ENCODE data around the gene TXNDC2.

TXNDC2 gene

GRCh38 chr18:9876212-9876866 lies 9.4 kb upstream of the TXNDC2 start:
- H3K4me1 ChIP-seq (ENCODE audit: low read length) = no peaks in the 10 kb centered on the region
- no peak overlapping the region for H3K9ac ChIP-seq (ENCODE audit: low read length)
- no peak overlapping the region for H3K4me3 ChIP-seq (ENCODE audit: low read length)
- H2AFZ ChIP-seq (ENCODE audit: low read depth, low read length) = no peak overlapping the region
- no peak overlapping the region for H3K4me2 ChIP-seq (ENCODE audit: low read length)
- H3K27me3 ChIP-seq (ENCODE audit: low read depth, low read length) = peaks cover 3% of the 10 kb centered on the region; the same call in 1 of the 2 replicates
- TF ChIP-seq CTCF (IDR thresholded peaks at IDR 0.05; ENCODE audit: low read depth, low read length) = no peak
- no peak for TF ChIP-seq EZH2phosphoT487 (IDR thresholded peaks at IDR 0.05; ENCODE audit: low read depth)
- H3K36me3 ChIP-seq (replicated peaks; ENCODE audit: low read depth, low read length) = no peaks in the 10 kb centered on the region
- H3K79me2 ChIP-seq (ENCODE audit: low read length) = no peaks in the 10 kb centered on the region
- H3K9me3 ChIP-seq (ENCODE audit: insufficient read depth, low read length) = no peaks in the 10 kb centered on the region
- no peak overlapping the region for H3K27ac ChIP-seq (ENCODE audit: low read length)
- no peaks in the 10 kb centered on the region for H4K20me1 ChIP-seq (ENCODE audit: insufficient read depth, low read length)

GRCh38 chr18:9876867-9877654 lies 8.7 kb upstream of the TXNDC2 start:
- H3K79me2 ChIP-seq (ENCODE audit: low read length) = no peaks in the 10 kb centered on the region
- H3K4me2 ChIP-seq (ENCODE audit: low read length) = no peak overlapping the region
- no peaks in the 10 kb centered on the region for H4K20me1 ChIP-seq (ENCODE audit: insufficient read depth, low read length)
- no peak overlapping the region for H3K9ac ChIP-seq (ENCODE audit: low read length)
- TF ChIP-seq CTCF (IDR thresholded peaks at IDR 0.05; ENCODE audit: low read depth, low read length) (no peak), EZH2phosphoT487 (IDR thresholded peaks at IDR 0.05; ENCODE audit: low read depth) (no peak)
- H3K9me3 ChIP-seq (ENCODE audit: insufficient read depth, low read length) = no peaks in the 10 kb centered on the region
- no peaks in the 10 kb centered on the region for H3K36me3 ChIP-seq (replicated peaks; ENCODE audit: low read depth, low read length)
- H3K4me1 ChIP-seq (ENCODE audit: low read length) = no peaks in the 10 kb centered on the region
- no peak overlapping the region for H2AFZ ChIP-seq (ENCODE audit: low read depth, low read length)
- no peak overlapping the region for H3K4me3 ChIP-seq (ENCODE audit: low read length)
- peaks cover 3% of the 10 kb centered on the region; the same call in 1 of the 2 replicates for H3K27me3 ChIP-seq (ENCODE audit: low read depth, low read length)
- no peak overlapping the region for H3K27ac ChIP-seq (ENCODE audit: low read length)

GRCh38 chr18:9877655-9878014 lies 8.1 kb upstream of the TXNDC2 start:
- Histone ChIP-seq H3K4me2 (ENCODE audit: low read length) (no peak overlapping the region), H3K27ac (ENCODE audit: low read length) (no peak overlapping the region), H3K4me1 (ENCODE audit: low read length) (no peaks in the 10 kb centered on the region), H2AFZ (ENCODE audit: low read depth, low read length) (no peak overlapping the region), H3K36me3 (replicated peaks; ENCODE audit: low read depth, low read length) (no peaks in the 10 kb centered on the region), H3K27me3 (ENCODE audit: low read depth, low read length) (peaks cover 3% of the 10 kb centered on the region; the same call in 1 of the 2 replicates), H3K9me3 (ENCODE audit: insufficient read depth, low read length) (no peaks in the 10 kb centered on the region), H3K9ac (ENCODE audit: low read length) (no peak overlapping the region), H3K4me3 (ENCODE audit: low read length) (no peak overlapping the region), H3K79me2 (ENCODE audit: low read length) (no peaks in the 10 kb centered on the region), H4K20me1 (ENCODE audit: insufficient read depth, low read length) (no peaks in the 10 kb centered on the region)
- TF ChIP-seq CTCF (IDR thresholded peaks at IDR 0.05; ENCODE audit: low read depth, low read length) = no peak
- no peak for TF ChIP-seq EZH2phosphoT487 (IDR thresholded peaks at IDR 0.05; ENCODE audit: low read depth)

GRCh38 chr18:9878095-9878494 lies 7.7 kb upstream of the TXNDC2 start:
- no peaks in the 10 kb centered on the region for H4K20me1 ChIP-seq (ENCODE audit: insufficient read depth, low read length)
- no peaks in the 10 kb centered on the region for H3K36me3 ChIP-seq (replicated peaks; ENCODE audit: low read depth, low read length)
- H3K9me3 ChIP-seq (ENCODE audit: insufficient read depth, low read length) = no peaks in the 10 kb centered on the region
- H3K4me3 ChIP-seq (ENCODE audit: low read length) = no peak overlapping the region
- H3K9ac ChIP-seq (ENCODE audit: low read length) = no peak overlapping the region
- TF ChIP-seq CTCF (IDR thresholded peaks at IDR 0.05; ENCODE audit: low read depth, low read length) (no peak), EZH2phosphoT487 (IDR thresholded peaks at IDR 0.05; ENCODE audit: low read depth) (no peak)
- H3K27me3 ChIP-seq (ENCODE audit: low read depth, low read length) = peaks cover 3% of the 10 kb centered on the region; the same call in 1 of the 2 replicates
- H3K4me2 ChIP-seq (ENCODE audit: low read length) = no peak overlapping the region
- no peak overlapping the region for H2AFZ ChIP-seq (ENCODE audit: low read depth, low read length)
- no peak overlapping the region for H3K27ac ChIP-seq (ENCODE audit: low read length)
- H3K4me1 ChIP-seq (ENCODE audit: low read length) = no peaks in the 10 kb centered on the region
- no peaks in the 10 kb centered on the region for H3K79me2 ChIP-seq (ENCODE audit: low read length)
